HG02885 (cell line): ENCODE measurements around the gene BCL2A1.
A peak's percentile ranks its signal among the peaks of the same experiment; 100 is the strongest.

ENCODE experiments used
- ATAC-seq: cut with Tn5 transposase; IDR thresholded peaks from one replicate; pipeline ENCODE4 v1.9.1; 2021; ENCODE audit warnings: mild to moderate bottlenecking; ENCODE audit not compliant: unreplicated experiment, poor library complexity

The BCL2A1 gene

DNA sequence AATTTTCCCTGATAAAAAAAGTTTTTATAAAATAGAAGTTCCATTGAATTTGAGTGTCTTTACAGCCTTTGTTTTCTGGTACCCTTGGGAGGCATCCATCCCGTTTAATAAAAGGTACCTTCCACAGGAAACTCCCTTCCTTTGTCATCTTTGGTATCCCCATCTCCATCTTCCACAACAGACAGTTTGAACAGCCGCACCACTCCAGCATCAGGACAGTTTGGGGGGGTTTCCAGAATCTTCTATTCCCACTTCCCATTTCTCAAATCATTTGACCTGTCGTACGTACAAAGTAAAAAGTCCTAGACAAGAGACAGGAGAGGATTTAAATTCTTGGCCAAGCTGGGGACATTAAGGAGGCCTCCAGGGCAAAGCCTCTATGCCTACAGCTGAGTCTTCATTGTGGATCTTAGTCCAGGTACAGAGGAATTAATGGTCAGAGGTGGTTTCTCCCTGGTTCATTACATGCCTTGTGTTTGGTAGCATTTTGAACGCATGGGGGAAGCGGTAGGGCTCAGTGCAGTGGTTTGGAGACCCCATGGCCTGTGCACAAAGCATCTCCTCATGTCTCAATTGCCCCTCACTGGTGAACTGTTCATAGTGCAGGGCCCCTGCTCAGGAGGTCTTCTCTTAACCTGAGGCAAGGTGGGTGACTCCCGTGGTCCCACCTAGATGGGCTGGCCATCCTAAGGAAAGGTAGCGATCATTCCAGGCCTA lies 19.4 kb upstream of the BCL2A1 start:
- ATAC-seq: no peak

DNA sequence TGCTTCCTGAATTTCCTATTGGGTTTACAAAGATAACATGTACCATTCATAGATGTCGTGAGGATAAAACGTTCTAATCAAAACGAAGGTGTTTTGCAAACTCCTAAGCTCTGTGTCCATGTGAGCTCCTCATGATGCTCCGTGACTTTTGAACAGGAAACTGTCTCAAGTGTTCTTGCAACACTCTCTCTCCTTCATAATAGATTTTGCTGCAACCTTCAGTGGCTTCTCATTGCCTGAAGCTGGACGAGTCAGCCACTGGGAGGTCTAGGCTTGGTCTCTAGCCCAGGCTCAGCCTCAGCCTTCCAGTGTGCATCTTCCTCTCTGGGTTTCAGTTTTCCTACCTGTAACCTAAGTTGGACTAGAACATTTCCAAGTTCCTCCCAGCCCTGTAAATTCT lies 18.7 kb upstream of the BCL2A1 start:
- ATAC-seq: no peak

DNA sequence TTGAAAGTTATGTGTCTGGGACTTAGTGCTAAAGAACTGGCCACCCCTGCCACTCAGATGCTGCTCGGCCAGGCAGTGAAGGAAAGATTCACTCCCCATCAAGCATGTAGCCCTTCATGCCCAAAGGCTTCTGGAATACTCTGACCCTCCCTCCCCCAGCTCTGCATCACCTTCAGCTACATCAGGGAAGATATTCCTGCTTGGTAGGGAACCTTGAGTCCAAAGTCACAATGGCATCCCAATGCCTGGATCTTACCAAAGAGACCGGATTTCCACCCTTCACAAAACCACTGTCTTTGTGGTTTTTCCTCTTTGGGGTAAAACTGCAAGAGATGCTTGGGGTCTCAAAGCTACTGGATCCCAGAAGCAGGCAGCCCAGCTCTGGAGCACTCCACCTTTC lies 18.2 kb upstream of the BCL2A1 start:
- no peak for ATAC-seq

DNA sequence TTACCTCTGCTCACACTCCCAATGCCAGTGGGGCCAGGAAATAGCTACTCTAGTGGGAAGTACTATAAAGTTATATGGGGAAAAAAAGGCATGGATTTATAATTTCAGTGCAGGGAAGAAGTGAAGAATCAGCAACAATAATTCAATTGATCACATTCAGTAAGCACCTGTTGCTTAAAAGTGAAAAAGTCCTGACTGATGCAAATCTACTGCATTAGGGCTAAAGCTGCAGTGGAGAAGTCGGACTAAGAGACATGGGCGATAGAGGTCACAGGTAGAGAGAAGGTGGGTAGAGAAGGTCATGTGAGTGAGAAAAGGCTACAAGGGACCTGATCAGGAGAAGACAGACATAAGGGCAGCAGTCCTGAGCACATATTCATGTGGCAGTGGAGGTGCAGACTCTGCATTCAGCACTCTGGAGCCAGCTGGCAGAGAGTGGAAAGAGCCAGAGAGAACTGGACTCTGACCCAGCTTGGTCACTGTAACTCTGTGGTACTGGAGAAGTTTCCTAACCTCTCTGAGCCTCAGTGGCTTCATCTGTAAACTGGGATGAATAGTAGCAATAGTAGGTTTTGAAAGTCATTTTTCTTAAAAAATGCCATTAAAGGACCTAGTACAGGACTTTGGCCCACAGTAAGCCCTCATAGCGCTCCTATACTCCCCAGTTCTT lies 17.6 kb upstream of the BCL2A1 start:
- no peak for ATAC-seq

DNA sequence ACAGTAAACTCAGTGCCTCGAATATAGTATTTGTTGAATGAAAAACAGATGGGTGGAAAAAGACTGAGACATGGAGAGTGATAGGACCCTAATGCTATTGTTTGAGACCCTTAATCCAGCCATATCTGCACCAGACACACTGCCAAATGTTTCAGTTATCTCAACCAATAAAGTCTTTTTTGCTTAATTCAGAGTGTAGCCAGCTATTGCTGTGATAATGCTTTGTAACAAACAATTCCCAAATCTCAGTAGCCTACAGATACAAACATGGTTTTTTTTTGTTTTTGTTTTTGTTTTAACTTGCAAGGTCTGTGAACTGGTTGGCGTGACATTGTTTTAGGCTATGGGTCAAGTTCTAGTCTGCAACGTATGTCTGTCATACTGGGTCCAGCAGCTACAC lies 17.0 kb upstream of the BCL2A1 start:
- ATAC-seq: no peak

DNA sequence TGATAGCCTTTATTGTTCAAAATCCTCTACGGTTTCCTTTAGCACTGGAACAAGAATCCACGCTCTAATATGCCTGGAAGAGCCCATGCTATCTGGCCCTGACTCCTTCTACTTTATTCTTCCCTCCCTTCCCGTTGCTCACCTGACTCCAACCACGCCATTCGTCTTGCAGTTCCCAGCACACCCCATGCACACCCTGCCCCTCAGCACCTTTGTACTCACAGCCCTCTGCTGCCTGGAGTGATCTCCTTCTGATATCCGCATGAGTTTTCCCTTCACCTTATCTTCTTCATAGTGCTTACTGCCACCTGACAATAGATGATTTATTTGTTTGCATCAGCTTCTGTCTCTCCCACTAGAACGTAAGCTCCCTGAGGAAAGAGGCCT lies 16.6 kb upstream of the BCL2A1 start:
- no peak for ATAC-seq

DNA sequence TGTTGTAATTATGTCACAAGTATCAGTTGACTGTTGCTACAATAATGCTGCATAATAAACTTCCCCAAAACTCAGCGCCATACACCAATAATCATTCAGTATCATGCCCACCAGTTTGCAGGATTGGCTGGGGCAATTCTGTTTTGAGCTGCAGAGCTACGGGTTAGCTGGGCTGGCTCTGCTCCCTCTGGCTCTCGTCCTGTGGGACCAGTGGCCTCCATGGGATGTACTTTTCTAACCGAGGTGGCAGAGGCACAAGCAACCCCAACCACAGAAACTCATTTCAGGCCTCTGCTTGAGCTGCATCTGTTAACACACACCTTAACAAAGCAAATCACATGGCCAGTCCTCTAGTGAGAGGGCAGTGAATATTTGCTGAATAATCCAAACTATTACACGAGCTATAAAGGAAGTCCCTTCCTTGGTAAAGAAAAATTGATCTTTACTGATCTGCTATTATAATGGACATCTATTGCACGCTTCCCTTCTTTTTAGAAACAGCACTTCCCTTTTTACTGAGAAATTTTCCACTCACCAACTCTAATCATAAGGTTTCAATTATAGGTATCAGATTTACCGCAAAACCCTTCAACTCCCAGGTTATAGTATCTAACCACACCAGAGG lies 10.9 kb upstream of the BCL2A1 start:
- ATAC-seq: peak; percentile 37

DNA sequence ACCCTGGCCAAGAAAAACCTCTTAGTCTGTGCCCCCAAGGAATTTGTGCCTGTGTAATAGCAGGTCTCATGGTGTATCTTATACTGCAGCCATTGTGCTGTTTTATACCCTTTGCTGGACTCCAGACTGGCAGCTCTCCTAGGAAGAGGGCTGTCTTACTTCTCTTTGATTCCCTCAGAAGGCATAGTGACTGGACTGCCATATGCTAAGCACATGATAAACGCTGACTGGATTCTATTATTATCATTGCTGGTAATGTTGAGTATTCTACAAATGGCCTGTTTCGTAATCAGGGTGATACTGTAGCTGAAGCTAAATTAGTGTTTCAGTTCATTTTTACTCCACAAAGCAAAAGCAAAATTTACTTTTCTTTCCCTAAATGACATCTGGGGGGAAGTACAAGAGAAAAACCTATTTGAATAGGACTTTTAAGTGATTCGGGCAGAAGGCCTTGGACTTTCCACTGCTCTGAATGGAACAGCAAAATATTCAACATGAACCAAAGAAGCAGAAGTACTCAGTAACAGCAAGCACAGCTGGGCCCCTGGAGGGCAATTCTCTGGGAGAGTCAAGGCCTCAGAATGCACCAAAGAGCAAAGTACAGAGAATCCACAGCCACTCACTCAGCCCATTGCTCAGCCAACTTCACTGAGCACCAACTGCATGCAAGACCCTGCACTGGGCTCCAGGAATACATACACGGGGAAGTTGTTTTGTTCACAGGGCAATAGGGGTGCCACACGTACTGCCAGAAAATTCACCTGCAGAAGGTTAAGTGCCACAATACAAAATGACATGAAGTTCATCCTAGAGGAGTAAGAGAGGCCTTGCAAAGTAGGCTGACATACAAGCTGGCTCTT lies 7.9 kb upstream of the BCL2A1 start:
- peak; percentile 74 for ATAC-seq

DNA sequence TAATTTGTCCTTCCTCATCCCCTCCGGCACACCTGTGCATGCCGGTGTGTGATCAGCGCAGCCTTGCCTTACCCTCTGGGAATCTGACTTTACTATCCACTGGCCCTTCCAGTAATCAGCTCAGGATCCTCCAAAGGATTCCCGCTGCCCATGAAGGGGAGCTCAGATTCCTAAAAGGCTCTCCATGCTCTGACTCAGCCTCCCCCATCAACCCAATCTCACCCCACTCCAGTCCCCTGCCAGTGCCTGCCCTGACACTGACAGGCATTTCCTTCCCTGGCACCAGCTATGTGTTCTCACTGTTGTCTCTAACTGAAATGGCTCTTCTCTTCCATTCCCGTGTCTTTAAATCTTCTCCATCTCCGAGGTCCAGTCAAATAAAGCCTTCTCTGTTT lies 7.3 kb upstream of the BCL2A1 start:
- no peak for ATAC-seq

DNA sequence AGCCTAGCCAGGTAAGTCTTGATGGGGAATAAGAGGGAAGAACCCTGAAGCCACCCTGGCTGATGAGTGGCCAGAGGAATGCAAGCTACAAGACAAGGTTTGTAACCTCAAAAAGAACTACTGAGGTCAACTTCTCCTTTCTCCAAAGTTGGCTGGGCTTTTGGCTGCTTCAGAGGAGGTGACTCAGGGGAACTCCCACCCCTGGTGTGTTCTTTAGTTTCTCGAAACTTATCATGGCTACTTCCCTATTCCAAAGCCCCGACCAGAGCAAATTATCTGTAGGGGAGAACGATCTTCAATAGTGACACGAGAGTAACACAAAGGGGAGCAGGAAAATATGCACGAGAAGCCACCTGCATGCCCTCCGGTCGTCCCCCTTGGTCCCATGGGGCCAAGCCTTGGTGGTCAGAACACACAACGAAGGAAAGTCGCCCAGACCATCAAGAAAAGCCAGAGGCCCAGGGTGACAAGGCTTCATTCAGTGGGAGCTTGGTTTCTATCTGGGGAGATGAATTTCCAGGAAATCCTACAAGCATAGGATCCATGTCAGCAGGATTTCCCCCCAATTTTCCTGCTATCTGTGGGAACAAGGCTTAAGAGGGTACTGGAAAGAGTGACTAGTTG lies 6.5 kb upstream of the BCL2A1 start:
- peak; percentile 35 for ATAC-seq

DNA sequence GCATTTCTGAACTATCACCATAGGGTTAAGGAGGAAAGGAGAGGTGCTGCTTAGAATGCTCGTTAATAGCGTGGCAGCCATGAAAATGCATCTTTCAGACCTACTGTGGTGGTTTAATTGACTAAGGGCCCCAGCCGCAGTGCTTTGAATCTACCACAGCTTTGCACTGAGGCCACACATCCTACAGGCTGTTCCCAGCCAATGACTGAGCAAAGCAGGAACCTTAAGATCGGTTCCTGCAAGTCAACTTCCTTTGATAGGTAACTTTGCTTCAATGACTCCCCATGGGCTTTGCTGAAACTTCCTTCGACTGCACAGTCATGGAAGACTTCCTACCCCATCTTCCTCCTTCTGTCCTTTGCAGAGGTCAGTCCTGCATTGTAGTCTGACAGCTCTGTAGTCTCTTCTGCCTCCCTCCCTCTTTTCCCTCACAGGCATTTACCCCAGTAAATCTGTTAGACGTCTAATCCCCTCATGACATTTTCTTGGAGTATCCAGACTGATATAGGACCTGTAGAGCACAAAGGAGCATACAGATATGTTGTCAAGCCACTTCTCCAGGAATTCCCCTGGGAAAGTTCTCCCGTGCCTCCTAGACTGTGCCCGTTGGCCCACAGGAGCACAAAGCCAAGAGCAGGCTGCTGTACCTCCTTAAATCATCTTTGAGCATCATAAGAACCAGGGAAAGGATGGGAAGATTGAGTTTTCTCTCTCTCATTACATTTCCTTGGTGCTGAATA lies 2.6 kb upstream of the BCL2A1 start:
- ATAC-seq: no peak

DNA sequence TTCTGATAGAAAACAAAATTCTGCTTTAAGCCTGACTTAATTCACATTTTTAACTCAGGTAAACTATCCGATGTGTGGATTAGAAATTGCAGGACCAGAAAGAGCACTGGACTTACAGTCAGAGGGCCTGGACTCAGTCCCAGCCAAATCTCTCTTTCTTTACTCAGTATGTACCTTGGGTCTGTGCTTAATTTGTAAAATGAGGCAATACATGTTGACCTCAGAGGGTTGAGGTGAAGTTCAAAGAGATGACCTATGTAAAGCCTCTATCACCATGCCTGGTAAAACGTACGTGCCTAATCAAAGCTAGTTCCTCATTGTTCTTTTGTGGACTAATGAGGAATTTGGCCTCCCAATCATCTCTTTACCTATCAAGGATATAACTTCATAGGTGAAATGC lies 1.9 kb upstream of the BCL2A1 start:
- no peak for ATAC-seq

DNA sequence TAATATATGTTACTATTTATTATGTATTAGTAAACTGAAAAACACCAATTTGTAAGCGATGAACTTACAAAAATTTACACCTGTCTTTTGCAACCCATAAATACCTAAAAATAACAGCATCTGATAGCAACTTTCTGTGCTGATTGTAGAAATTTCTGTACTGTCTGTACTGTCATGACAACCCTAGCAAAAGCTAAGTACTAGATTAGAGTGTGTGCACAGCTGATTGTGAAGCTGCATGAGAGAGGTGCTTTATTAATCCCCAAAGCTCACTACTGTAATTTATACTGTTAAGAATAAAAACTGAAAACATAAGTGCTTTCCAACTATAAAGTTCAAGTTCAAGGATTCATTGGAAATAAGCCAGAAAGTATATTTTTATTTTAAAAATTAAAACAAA lies 815 bp downstream of the BCL2A1 start:
- ATAC-seq: no peak

DNA sequence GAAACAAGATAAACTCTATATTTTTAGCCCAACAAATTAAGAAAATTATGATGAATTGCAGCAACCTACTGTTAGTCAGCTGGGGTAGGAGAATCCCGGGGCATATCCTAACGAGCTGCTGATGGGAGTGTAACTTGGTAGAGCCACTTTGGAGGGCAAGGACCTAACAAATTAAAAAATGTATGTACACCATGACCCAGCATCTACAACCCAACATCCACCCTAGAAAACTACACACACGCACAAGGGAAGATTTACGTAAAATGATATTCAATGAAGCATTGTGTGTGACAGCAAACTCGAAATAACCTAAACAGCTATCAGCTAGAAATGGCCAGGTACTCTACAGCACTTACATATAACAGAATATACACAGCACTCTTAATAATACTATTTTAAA lies 1.9 kb downstream of the BCL2A1 start:
- no peak for ATAC-seq

DNA sequence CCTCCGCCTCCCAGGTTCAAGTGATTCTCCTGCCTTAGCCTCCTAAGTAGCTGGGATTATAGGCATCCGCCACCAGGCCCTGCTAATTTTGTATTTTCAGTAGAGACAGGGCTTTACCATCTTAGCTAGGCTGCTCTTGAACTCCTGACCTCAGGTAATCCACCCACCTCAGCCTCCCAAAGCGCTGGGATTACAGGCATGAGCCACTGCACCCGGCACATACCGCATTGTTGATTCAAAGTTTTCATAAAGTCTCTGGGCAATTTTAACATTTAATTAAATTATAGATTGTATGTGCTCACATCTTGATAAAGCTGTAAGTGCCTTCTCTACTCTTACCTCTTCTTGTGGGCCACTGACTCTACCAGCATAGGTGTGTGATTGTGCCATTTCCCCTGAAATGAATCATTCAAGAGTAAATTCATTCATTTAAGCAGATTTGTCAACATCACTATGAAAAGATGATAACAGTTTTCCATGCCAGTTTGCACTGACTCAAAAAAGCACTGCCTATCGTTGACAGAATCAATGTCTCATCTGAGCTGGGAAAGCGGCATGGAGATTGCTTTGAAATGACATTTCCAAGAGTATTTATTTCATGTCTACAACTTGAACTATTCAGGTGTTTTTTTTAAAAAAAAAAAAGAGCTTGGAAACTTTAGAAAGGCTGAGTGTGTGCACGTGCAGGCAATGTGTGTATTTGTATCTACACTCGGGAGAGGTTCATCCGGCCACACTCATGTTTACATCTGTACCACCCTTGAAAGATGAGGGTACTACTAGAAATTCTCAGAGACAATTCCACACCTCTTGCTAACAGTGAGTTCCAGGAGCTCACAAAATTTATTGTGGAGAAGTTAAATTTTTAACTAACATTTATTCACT lies 3.5 kb downstream of the BCL2A1 start:
- ATAC-seq: no peak

DNA sequence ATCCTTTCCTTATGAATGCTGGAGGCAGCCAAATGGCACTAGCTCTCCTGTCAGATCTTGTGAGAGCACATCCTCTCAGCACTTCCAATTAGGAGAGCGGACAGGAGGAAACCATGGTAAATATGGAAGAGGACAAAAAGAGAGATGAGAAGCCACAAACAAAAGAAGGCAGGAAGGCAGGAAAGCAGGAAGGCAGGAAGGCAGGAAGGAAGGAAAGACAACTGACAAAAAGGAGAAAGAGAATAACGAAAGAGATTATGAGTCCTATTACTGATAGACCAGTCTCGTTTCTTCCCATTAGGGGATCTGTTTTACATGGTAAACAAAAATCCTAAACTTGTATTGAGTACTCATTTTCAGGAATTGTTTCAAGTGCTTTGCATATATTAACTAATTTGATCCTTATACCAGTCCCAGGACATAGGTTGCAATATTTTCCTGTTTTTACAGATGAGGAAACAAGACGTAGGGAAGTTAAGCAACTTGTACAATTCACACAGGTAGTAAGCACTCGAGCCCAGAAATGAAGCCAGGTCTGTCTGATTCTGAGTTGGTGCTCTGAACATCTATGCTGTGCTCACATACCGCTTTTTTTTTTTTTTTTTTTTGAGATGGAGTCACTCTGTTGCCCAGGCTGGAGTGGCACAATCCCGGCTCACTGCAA lies 4.2 kb downstream of the BCL2A1 start:
- ATAC-seq: no peak

DNA sequence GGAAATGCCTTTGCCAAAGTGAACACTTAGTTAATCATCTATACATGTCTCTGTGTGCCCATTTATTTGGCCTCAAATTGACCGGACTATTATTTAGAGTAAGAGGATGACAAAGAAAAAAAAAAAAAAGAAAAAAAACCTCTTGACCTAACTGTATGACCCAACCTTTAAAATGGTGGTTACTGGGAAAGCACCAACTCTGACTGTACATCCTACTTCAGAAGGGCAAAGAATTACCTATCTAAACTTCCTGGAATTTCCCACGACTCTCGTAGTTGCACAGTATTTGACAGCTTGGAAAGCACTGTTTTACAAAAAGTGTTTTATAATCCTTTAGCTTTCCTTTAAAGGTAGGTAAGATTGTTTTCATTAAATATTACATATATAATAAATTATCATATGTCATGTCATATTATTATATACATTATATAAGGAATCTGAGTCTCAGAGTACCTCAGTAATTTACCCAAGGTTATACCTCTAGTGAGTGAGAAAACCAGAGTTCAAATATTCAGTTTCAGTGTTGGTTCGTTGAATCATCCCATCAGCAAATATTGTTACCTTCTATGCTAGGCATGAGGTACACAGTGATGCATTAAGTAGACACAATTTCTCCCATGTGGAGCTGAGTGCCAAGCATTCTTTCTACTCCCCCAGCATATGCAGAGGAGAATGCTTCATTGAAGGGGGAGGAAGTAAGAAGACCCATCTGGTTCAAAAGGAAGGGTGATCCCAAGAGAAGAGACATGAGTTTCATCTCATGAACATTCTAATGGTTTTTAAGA lies 5.0 kb downstream of the BCL2A1 start:
- no peak for ATAC-seq
